HEK293 (cell line): Measurements from ENCODE around the gene TMEM60.

Experiments
- CTCF ChIA-PET: fragments of 350-600 bp; formaldehyde crosslinking; extraction: SDS; loops from one replicate; lab custom pipeline; 2021; ENCODE audit warnings: antibody characterized with exemption; lab: Yijun Ruan, JAX
- POLR2A ChIA-PET: fragments of 300-600 bp; formaldehyde crosslinking; extraction: SDS; loops from one replicate; lab custom pipeline; 2020; ENCODE audit warnings: antibody characterized with exemption, inconsistent platforms; lab: Yijun Ruan, JAX
- H3K27ac ChIP-seq: fragments of 200-500 bp; sonication (Bioruptor generic); 2 replicates; pipeline ENCODE4 v1.5.1; 2014; ENCODE audit warnings: low read depth, low read length, control low read depth, inconsistent platforms; ENCODE audit errors: extremely low read depth
- H3K36me3 ChIP-seq, 2 experiments: fragments of 200-500 bp in 1 of 2; sonication (Bioruptor generic) in 1 of 2; 1 replicate in 1 of 2; 2 replicates in 1 of 2; pipeline ENCODE4 v1.5.1; 2014 to 2017; ENCODE audit warnings: inconsistent platforms in 2 of 2, low read length in 2 of 2; ENCODE audit not compliant: control insufficient read depth in 2 of 2, insufficient read depth in 1 of 2
- H3K4me1 ChIP-seq: fragments of 200-500 bp; sonication (Bioruptor generic); 2 replicates; pipeline ENCODE4 v1.5.1; 2014; ENCODE audit warnings: mild to moderate bottlenecking, low read length, inconsistent platforms; ENCODE audit not compliant: control insufficient read depth, insufficient read depth
- H3K4me3 ChIP-seq: 2 replicates; pipeline ENCODE4 v1.5.1; 2011; ENCODE audit warnings: low read depth, mild to moderate bottlenecking, control low read depth, low read length, moderate library complexity
- H3K9me3 ChIP-seq: fragments of 200-500 bp; sonication (Bioruptor generic); 2 replicates; pipeline ENCODE4 v1.5.1; 2014; ENCODE audit warnings: low read depth, low read length, inconsistent platforms; ENCODE audit not compliant: control insufficient read depth, insufficient read depth
- ELK4 ChIP-seq: IDR thresholded peaks from 2 replicates; pipeline ENCODE4 v1.6.1; 2011; ENCODE audit warnings: mild to moderate bottlenecking, low read depth, low read length, borderline replicate concordance
- HOXD13 ChIP-seq: sonication (generic); formaldehyde crosslinking; IDR thresholded peaks from 2 replicates; pipeline ENCODE4 v1.8.0; 2022; ENCODE audit warnings: missing genetic modification reagents, borderline replicate concordance
- KLF1 ChIP-seq: fragments of 450-650 bp; formaldehyde crosslinking; IDR thresholded peaks from 2 replicates; pipeline ENCODE4 v1.5.1; 2016; ENCODE audit warnings: missing biosample characterization, missing genetic modification characterization
- MZF1 ChIP-seq: fragments of 450-650 bp; formaldehyde crosslinking; IDR thresholded peaks from 2 replicates; pipeline ENCODE4 v1.5.1; 2017; ENCODE audit warnings: missing biosample characterization, missing genetic modification characterization, borderline replicate concordance
- PATZ1 ChIP-seq: fragments of 450-650 bp; formaldehyde crosslinking; IDR thresholded peaks from 2 replicates; pipeline ENCODE4 v1.5.1; 2016; ENCODE audit warnings: missing biosample characterization, missing genetic modification characterization
- RBAK ChIP-seq: fragments of 450-650 bp; formaldehyde crosslinking; IDR thresholded peaks from 2 replicates; pipeline ENCODE4 v1.5.1; 2016; ENCODE audit warnings: missing biosample characterization, missing genetic modification characterization
- ZBTB11 ChIP-seq: fragments of 450-650 bp; formaldehyde crosslinking; conservative IDR thresholded peaks from 2 replicates; pipeline ENCODE4 v1.5.1; 2016; ENCODE audit warnings: low read depth, missing biosample characterization, missing genetic modification characterization
- ZNF16 ChIP-seq: fragments of 450-650 bp; formaldehyde crosslinking; IDR thresholded peaks from 2 replicates; pipeline ENCODE4 v1.5.1; 2016; ENCODE audit warnings: low read depth, missing biosample characterization, missing genetic modification characterization
- ZNF26 ChIP-seq: fragments of 450-650 bp; formaldehyde crosslinking; IDR thresholded peaks from 2 replicates; pipeline ENCODE4 v1.5.1; 2016; ENCODE audit warnings: missing biosample characterization, missing genetic modification characterization
- ZNF292 ChIP-seq: fragments of 450-650 bp; formaldehyde crosslinking; IDR thresholded peaks from 2 replicates; pipeline ENCODE4 v1.5.1; 2016; ENCODE audit warnings: low read depth, missing biosample characterization, missing genetic modification characterization, borderline replicate concordance
- ZNF311 ChIP-seq: fragments of 450-650 bp; formaldehyde crosslinking; IDR thresholded peaks from 2 replicates; pipeline ENCODE4 v1.5.1; 2017; ENCODE audit warnings: missing biosample characterization, missing genetic modification characterization, borderline replicate concordance
- ZNF473 ChIP-seq: fragments of 450-650 bp; formaldehyde crosslinking; IDR thresholded peaks from 2 replicates; pipeline ENCODE4 v1.5.1; 2017; ENCODE audit warnings: missing biosample characterization, missing genetic modification characterization
- ZNF510 ChIP-seq: fragments of 450-650 bp; formaldehyde crosslinking; IDR thresholded peaks from 2 replicates; pipeline ENCODE4 v1.5.1; 2018; ENCODE audit warnings: mild to moderate bottlenecking, missing genetic modification characterization, missing biosample characterization; ENCODE audit not compliant: insufficient replicate concordance
- ZNF521 ChIP-seq: fragments of 450-650 bp; formaldehyde crosslinking; IDR thresholded peaks from 2 replicates; pipeline ENCODE4 v1.5.1; 2017; ENCODE audit warnings: missing biosample characterization, mild to moderate bottlenecking, missing genetic modification characterization
- ZNF596 ChIP-seq: fragments of 450-650 bp; IDR thresholded peaks from 2 replicates; pipeline ENCODE4 v1.5.0; 2018; ENCODE audit warnings: missing biosample characterization, mild to moderate bottlenecking, missing genetic modification characterization, moderate library complexity
- TF ChIP-seq, protein P1 (sequence below): fragments of 450-650 bp; formaldehyde crosslinking; IDR thresholded peaks from 2 replicates; pipeline ENCODE4 v1.5.1; 2016; ENCODE audit warnings: missing biosample characterization, missing genetic modification characterization, low read depth
- TF ChIP-seq, protein P2 (sequence below): fragments of 450-650 bp; formaldehyde crosslinking; IDR thresholded peaks from 2 replicates; pipeline ENCODE4 v1.5.1; 2016; ENCODE audit warnings: missing biosample characterization, missing genetic modification characterization

The TMEM60 gene

DNA sequence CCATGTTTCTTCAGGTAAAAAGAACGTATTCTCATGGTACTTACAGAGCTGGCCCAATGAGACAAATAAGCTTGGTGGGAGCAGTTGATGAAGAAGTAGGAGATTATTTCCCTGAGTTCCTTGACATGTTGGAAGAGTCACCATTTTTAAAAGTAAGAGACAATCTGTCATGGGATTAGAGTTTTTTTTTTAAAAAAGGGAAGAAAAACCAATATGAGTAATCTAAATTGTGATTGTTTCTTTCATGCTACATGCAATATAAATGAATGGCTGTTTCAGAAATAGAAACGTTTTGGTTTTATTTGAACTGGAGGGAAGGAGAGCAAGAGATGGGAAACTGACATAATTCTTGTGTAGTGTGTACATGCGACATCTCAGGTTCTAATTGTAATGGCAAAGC is 32.8 kb downstream of the TMEM60 start (continued):
- TF ChIP-seq ZNF26 (tag by site-specific recombination): no peak
- TF ChIP-seq ELK4: no peak

DNA sequence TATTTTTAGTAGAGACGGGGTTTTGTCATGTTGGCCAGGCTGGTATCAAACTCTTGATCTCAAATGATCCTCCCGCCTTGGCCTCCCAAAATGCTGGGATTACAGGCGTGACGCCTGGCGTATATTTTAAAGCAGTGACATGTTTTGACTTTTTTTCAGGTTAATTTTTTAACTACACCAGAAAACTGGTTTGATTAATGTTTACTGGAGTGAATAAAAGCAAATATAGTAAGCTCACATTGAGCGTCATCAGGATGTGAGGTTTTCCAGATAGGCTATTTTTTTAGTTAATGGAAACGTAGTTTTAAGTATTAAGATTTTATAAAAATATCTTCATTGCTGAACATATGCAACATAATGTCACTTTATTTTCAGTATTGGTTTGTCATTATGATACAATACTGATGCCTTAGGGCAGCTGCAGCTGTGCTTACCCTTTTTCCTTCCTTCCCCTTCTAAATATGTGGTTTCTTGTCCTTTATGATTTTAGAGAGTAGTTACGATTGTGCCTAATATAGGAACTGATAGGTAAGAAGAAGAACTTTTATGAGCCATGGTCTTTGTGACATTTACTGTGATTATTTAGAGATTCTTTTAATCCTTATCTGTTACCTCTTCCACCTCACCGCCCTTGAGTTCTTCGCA is 37.3 kb downstream of the TMEM60 start:
- Histone ChIP-seq H3K4me1 (peaks cover 5% of the 10 kb centered on the region; the same call in 1 of the 2 replicates), H3K4me3 (no peak overlapping the region), H3K36me3 (no peaks in the 10 kb centered on the region; a peak in 1 of 3 replicates), H3K9me3 (no peaks in the 10 kb centered on the region), H3K27ac (no peak overlapping the region)
- TF ChIP-seq ZNF16 (tag by site-specific recombination): no peak
- TF ChIP-seq, protein P1, sequence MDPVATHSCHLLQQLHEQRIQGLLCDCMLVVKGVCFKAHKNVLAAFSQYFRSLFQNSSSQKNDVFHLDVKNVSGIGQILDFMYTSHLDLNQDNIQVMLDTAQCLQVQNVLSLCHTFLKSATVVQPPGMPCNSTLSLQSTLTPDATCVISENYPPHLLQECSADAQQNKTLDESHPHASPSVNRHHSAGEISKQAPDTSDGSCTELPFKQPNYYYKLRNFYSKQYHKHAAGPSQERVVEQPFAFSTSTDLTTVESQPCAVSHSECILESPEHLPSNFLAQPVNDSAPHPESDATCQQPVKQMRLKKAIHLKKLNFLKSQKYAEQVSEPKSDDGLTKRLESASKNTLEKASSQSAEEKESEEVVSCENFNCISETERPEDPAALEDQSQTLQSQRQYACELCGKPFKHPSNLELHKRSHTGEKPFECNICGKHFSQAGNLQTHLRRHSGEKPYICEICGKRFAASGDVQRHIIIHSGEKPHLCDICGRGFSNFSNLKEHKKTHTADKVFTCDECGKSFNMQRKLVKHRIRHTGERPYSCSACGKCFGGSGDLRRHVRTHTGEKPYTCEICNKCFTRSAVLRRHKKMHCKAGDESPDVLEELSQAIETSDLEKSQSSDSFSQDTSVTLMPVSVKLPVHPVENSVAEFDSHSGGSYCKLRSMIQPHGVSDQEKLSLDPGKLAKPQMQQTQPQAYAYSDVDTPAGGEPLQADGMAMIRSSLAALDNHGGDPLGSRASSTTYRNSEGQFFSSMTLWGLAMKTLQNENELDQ (tag by site-specific recombination): no peak
- TF ChIP-seq, protein P2, sequence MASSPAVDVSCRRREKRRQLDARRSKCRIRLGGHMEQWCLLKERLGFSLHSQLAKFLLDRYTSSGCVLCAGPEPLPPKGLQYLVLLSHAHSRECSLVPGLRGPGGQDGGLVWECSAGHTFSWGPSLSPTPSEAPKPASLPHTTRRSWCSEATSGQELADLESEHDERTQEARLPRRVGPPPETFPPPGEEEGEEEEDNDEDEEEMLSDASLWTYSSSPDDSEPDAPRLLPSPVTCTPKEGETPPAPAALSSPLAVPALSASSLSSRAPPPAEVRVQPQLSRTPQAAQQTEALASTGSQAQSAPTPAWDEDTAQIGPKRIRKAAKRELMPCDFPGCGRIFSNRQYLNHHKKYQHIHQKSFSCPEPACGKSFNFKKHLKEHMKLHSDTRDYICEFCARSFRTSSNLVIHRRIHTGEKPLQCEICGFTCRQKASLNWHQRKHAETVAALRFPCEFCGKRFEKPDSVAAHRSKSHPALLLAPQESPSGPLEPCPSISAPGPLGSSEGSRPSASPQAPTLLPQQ: no peak
- TF ChIP-seq ZNF510 (tag by site-specific recombination): no peak
- TF ChIP-seq RBAK: no peak
- TF ChIP-seq MZF1 (tag by site-specific recombination): no peak
- no peak for TF ChIP-seq ZNF521
- TF ChIP-seq ZNF292 (tag by site-specific recombination): no peak
- no peak for TF ChIP-seq ZNF311 (tag by site-specific recombination)
- no peak for TF ChIP-seq ZBTB11 (tag by site-specific recombination)
- no peak for TF ChIP-seq ZNF473
- no peak for TF ChIP-seq PATZ1
- no peak for TF ChIP-seq ZNF596
- TF ChIP-seq KLF1 (tag by site-specific recombination): no peak
- no peak for TF ChIP-seq HOXD13 (CRISPR knock-in tag)
- POLR2A ChIA-PET: interaction anchor here (1.1 kb wide), 1 partner anchor 38 kb away, joined by 3 read pairs; the partner anchor contains the start of genes PHTF2 and TMEM60
- CTCF ChIA-PET: interaction anchor here (0.6 to 2.9 kb wide), 4 partner anchors 31 to 139 kb away, joined by 5 to 49 read pairs (median 9); no protein-coding TSS in a partner anchor
